Measurements from ENCODE around the gene EPHB2. TPM values are rescaled to one million over a fixed set of nuclear protein-coding genes. Genes with fewer than 3 reads are reported as not detected.
"Not testable (repeated sequence)": the region's sequence is repeated elsewhere in the genome, so short reads cannot be mapped to it uniquely, and the experiment has no call there.

Gene EPHB2
- total and polyA plus RNA-seq, 8 donors = 0.13 to 88.1 (median 2.6) TPM; not detected in 1

DNA sequence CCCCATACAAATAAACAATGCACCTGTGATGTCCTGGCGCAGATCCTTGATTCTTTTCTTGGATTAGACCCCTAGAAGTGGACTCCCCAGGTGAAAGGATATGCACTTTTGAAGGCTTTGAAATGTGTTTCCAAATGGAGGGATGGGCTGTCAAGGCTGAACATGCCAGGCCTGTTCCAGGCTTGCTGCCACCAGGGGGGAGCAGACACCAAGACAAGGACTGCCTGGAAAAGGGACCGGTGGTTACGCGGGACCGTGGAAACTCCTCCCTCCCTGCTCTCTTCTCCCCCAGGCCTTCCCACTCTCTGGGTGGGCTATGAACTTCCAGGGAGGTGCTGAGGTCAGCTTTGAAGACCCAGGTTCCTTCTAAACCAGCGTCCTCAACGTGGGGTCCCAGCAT lies 44.9 kb upstream of the EPHB2 start:
- Histone ChIP-seq H3K4me1 (no peaks in the 10 kb centered on the region), H3K36me3 (no peaks in the 10 kb centered on the region), H3K27ac (no peak overlapping the region), H3K9me3 (no peaks in the 10 kb centered on the region), H3K27me3 (peaks cover 0 to 42% (median 6%) of the 10 kb centered on the region in 3 donors), H3K4me3 (no peak overlapping the region)
- TF ChIP-seq, protein P1, sequence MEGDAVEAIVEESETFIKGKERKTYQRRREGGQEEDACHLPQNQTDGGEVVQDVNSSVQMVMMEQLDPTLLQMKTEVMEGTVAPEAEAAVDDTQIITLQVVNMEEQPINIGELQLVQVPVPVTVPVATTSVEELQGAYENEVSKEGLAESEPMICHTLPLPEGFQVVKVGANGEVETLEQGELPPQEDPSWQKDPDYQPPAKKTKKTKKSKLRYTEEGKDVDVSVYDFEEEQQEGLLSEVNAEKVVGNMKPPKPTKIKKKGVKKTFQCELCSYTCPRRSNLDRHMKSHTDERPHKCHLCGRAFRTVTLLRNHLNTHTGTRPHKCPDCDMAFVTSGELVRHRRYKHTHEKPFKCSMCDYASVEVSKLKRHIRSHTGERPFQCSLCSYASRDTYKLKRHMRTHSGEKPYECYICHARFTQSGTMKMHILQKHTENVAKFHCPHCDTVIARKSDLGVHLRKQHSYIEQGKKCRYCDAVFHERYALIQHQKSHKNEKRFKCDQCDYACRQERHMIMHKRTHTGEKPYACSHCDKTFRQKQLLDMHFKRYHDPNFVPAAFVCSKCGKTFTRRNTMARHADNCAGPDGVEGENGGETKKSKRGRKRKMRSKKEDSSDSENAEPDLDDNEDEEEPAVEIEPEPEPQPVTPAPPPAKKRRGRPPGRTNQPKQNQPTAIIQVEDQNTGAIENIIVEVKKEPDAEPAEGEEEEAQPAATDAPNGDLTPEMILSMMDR (IDR thresholded peaks at IDR 0.05) = peak in 2 of 7 experiments; percentile 3 to 16
- TF ChIP-seq EP300 (IDR thresholded peaks at IDR 0.05) (no peak), POLR2AphosphoS5 (IDR thresholded peaks at IDR 0.05) (no peak), POLR2A (IDR thresholded peaks at IDR 0.05) (no peak)
- intact Hi-C loops (cut with DNase I; ENCODE audit: low total_unique reads) = no loop called here
- DNase-seq = peak in 1 of 2 donors; percentile 77
- 38 to 64% (median 47%) methylated on average over 6 to 7 of the region's 7 CpGs for WGBS, 5 donors

DNA sequence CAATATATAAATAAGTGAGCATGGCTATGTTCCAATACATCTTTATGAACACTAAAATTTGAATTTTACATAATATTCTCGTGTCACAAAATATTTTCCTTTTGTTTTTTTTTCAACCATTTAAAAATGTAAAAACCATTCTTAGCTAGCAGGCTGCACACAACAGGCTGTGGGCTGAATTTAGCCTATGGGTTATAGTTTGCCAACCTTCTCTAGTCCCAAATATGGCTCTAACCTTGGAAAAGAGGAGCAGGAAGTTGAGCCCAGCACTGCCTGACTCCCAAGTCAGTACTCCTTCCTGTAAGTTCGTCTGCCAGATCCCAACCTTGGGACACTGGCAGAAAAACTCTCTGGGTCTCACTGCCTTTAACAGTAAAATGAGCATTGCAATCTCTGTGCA lies 44.2 kb upstream of the EPHB2 start:
- Histone ChIP-seq H3K9me3 (no peaks in the 10 kb centered on the region), H3K4me3 (no peak overlapping the region), H3K36me3 (no peaks in the 10 kb centered on the region), H3K27me3 (peaks cover 0 to 49% (median 6%) of the 10 kb centered on the region in 3 donors), H3K27ac (no peak overlapping the region), H3K4me1 (no peaks in the 10 kb centered on the region)
- no peak for DNase-seq
- TF ChIP-seq, protein P1 (IDR thresholded peaks at IDR 0.05) = no peak
- intact Hi-C loops (cut with DNase I; ENCODE audit: low total_unique reads) = no loop called here
- 45 to 68% (median 58%) methylated on average over 2 of the region's 2 CpGs for WGBS, 5 donors

DNA sequence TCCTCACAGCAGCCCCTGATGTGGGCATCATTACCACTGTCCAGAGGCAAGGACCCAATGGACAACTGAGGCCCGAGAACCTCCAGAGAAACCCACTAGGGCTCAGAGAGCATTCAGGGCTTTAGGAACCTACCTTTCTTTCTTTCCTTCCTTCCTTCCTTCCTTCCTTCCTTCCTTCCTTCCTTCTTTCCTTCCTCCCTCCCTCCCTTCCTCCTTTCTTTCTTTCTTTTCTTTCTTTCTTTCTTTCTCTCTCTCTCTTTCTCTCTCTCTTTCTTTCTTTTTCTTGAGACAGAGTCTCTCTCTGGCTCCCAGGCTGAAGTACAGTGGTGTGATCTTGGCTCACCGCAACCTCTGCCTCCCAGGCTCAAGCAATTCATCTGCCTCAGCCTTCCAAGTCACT lies 41.8 kb upstream of the EPHB2 start:
- 69 to 95% (median 88%) methylated on average over 2 of the region's 2 CpGs for WGBS, 5 donors
- H3K27ac ChIP-seq; H3K9me3 ChIP-seq; intact Hi-C loops (cut with DNase I; ENCODE audit: low total_unique reads); H3K4me3 ChIP-seq; H3K4me1 ChIP-seq; DNase-seq; H3K36me3 ChIP-seq: not testable (repeated sequence)
- peaks cover 7 to 65% (median 17%) of the 10 kb centered on the region in 3 donors for H3K27me3 ChIP-seq

DNA sequence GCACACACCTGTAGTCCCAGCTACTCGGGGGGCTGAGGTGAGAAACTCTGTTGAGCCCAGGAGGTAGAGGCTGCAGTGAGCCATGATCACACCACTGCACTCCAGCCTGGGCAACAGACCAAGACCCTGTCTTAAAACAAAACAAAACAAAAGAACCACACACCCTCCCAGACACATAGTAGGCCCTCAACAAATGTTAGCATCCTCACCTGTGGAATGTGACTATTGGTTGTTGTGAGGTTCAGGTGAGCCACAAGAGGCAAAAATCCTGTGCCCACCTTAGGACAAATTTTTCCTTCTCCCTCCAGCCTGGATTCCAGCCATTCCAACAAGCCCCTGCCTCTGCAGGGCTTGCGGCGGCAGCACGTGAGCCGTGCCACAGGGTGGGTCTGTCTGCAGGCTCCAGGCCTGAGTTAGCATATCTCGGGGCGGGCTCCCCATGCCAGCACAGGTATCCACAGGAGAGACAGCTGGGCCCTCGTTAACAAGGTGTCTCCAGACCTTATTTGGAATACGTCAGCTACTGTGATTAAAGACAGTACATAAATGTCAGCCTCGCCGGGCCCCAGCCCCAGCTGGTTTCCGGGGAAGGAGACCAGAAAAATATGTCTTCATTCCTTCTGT lies 40.2 kb upstream of the EPHB2 start:
- intact Hi-C loops (cut with DNase I; ENCODE audit: low total_unique reads) = no loop called here
- H3K4me3 ChIP-seq = no peak overlapping the region
- WGBS, 5 donors = 23 to 53% (median 28%) methylated on average over 9 to 12 of the region's 12 CpGs
- peaks cover 7 to 76% (median 23%) of the 10 kb centered on the region in 3 donors for H3K27me3 ChIP-seq
- DNase-seq = peak in 1 of 2 donors; percentile 59
- no peaks in the 10 kb centered on the region for H3K4me1 ChIP-seq
- TF ChIP-seq POLR2A (IDR thresholded peaks at IDR 0.05) (no peak), POLR2AphosphoS5 (IDR thresholded peaks at IDR 0.05) (no peak), EP300 (IDR thresholded peaks at IDR 0.05) (no peak)
- TF ChIP-seq, protein P1 (IDR thresholded peaks at IDR 0.05) = no peak
- H3K27ac ChIP-seq = no peak overlapping the region
- H3K9me3 ChIP-seq = no peaks in the 10 kb centered on the region
- H3K36me3 ChIP-seq = no peaks in the 10 kb centered on the region

DNA sequence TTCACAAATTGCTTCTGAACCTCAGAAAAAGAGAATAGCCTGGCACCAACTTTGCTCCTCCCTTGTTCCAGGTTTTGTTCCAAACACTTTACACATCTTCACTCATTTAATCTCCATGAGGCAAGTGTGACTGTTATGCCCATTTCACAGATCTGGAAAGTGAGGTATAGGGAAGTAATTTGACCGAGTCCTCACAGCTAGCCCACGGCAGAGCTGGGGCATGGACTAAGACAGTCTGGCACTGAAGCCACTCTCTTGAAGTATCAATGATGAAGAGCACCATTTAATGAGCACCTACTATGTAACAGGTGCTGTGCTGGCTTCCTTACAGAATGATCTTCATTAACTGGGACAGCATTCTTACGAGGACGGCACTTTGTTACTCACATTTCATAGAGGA lies 38.6 kb upstream of the EPHB2 start:
- Histone ChIP-seq H3K4me3 (no peak overlapping the region), H3K27ac (no peak overlapping the region), H3K9me3 (no peaks in the 10 kb centered on the region), H3K36me3 (no peaks in the 10 kb centered on the region), H3K4me1 (no peaks in the 10 kb centered on the region), H3K27me3 (peaks cover 7 to 91% (median 29%) of the 10 kb centered on the region in 3 donors)
- no peak for DNase-seq
- WGBS, 5 donors = 88 to 93% (median 90%) methylated on average over 4 of the region's 4 CpGs
- TF ChIP-seq EP300 (IDR thresholded peaks at IDR 0.05) (no peak), POLR2AphosphoS5 (IDR thresholded peaks at IDR 0.05) (no peak), POLR2A (IDR thresholded peaks at IDR 0.05) (no peak)
- TF ChIP-seq, protein P1 (IDR thresholded peaks at IDR 0.05) = no peak
- intact Hi-C loops (cut with DNase I; ENCODE audit: low total_unique reads) = no loop called here
